HL-60/S4 treated with retinoic acid at 250 ng/mL for 4 days and 3 days (cell line): Measurements from ENCODE around the gene SUCLG2.

ENCODE experiments used
- in situ Hi-C: fragments of 300-500 bp; cut with MboI; formaldehyde crosslinking; loops from 2 replicates; pipeline ENCODE4 v1.7.0; 2022; ENCODE audit warnings: low sequenced_read_pairs

SUCLG2 gene

DNA sequence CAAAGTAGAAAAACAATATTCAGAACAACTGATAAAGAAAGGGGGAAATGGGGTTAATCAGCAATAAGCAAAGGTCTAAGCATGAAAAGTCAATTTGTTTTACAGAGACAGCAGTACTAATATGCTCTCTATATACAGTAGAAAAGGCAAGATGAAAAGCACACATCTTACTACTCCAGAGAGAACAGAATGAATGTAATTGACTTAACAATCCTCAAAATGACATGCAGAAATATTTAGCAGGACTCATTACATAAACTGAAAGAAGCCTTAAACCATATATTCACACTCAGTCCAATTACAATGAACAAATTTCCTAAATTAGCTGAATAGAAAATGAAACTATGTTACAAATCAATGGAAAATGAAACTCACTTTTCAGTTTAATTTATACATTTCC lies 319.8 kb downstream of the SUCLG2 start:
- in situ Hi-C loops, result no loop called here

DNA sequence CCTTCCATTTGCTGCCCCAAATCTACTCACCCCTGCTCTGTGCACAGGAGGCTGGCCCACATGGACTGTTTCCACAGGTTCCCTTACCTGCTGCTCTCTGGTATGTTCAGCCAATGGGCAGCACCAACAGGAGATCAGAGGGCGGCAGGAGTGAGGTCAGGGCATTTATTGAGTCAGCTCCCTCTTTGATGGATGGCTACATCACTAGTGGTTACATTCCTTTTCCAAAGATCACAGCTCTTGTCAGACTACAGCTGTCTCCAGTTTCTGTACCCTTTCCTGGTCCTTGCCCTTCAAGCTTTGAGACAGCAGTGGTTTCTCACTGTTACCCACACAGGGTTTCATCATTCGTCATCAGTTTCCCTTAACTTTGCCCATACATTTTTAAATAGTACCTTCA lies 325.1 kb downstream of the SUCLG2 start:
- in situ Hi-C loops, result no loop called here

DNA sequence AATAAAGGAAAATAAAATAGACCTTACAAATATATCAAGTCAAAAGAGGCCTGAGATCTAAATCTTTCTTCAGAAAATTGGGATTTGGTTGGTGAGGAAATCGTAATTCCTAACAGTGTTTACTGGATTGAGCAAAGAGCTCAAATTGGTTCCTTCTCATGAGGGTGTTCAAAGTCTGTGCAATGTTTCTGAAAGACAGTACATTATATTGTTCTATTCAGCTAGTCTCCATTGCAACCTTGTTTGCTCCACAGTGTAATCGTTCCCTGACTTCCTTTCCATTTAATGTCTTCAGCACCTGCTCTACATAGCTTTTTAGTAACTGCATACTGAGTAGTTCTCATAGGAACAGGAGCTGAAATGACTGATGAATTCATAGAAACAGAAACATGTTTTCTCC lies 326.8 kb downstream of the SUCLG2 start:
- in situ Hi-C loops, result no loop called here

DNA sequence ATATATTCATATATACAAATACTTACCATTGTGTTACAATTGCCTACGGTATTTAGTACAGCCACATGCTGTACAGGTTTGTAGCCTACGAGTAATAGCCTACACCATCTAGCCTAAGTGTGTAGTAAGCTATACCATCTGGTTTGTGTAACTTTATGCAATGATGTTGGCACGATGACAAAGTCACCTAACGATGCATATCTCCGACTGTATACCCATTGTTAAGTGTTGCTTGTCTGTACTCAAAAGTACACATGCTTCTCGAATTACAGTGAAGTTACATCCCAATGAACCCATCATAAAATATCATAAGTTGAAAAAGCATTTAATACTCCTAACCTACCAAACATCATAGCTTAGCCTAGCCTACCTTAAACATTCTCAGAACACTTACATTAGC lies 329.2 kb downstream of the SUCLG2 start:
- in situ Hi-C loops, result no loop called here
